Measurements from ENCODE around the gene EN2. TPM values are rescaled to one million over a fixed set of nuclear protein-coding genes. Genes with fewer than 3 reads are reported as not detected.

EN2 gene
- total RNA-seq, 2 donors from 2014 or later, result 0.27 TPM; not detected in 1

- H3K27ac ChIP-seq, result no peak overlapping the region
- H3K4me3 ChIP-seq, result no peak overlapping the region
- no peaks in the 10 kb centered on the region for H3K27me3 ChIP-seq (replicated peaks; ENCODE audit: insufficient read depth)
- ATAC-seq (ENCODE audit: insufficient number of reproducible peaks, low FRiP score, low read depth) (no peak), DNase-seq (ENCODE audit: low spot score) (no peak)
- H3K4me1 ChIP-seq (ENCODE audit: control insufficient read depth in 1 of 2, low read depth in 2 of 2), result no peaks in the 10 kb centered on the region
- no peaks in the 10 kb centered on the region for H3K9me3 ChIP-seq
- TF ChIP-seq, protein P1, sequence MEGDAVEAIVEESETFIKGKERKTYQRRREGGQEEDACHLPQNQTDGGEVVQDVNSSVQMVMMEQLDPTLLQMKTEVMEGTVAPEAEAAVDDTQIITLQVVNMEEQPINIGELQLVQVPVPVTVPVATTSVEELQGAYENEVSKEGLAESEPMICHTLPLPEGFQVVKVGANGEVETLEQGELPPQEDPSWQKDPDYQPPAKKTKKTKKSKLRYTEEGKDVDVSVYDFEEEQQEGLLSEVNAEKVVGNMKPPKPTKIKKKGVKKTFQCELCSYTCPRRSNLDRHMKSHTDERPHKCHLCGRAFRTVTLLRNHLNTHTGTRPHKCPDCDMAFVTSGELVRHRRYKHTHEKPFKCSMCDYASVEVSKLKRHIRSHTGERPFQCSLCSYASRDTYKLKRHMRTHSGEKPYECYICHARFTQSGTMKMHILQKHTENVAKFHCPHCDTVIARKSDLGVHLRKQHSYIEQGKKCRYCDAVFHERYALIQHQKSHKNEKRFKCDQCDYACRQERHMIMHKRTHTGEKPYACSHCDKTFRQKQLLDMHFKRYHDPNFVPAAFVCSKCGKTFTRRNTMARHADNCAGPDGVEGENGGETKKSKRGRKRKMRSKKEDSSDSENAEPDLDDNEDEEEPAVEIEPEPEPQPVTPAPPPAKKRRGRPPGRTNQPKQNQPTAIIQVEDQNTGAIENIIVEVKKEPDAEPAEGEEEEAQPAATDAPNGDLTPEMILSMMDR (IDR thresholded peaks at IDR 0.05), result no peak
- no peaks in the 10 kb centered on the region for H3K36me3 ChIP-seq
Measured at GRCh38 chr7:155411718-155412415, 46.1 kb upstream of the EN2 start.

GRCh38 chr7:155412416-155413253 lies 45.3 kb upstream of the EN2 start:
- TF ChIP-seq, protein P1 (IDR thresholded peaks at IDR 0.05), result no peak

DNA sequence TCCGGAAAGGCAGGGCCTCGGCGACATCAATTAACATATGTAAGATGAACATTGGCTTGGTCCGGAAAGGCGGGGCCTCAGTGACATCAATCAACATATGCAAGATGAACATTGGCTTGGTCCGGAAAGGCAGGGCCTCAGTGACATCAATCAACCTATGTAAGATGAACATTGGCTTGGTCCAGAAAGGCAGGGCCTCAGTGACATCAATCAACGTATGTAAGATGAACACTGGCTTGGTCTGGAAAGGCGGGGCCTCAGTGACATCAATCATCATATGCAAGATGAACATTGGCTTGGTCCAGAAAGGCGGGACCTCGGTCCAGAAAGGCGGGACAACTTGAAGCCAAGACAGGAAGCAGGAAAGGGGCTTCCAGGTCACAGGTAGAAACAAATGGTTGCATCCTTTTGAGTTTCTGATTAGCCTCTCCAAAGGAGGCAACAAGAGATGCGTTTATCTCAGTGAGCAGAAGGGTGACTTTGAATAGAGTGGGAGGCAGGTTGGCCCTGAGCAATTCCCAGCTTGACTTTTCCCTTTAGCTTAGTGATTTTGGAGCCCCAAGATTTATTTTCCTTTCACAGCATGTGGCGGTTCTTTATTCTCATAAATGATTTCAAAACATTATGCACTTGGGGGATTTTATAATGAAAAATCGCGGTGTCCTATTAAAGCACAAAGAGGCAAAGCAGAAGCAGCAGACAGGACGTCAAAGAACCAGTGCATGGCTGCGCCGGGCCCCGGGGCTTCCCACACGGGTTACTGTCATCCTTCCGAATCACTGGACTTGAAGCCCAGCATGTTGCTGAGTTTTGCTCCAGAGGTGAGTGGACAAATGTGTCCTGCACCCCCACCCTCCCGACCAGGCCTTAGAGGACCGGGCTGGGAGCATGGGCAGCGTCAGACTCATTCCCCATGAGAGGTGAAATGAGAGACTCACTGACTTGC lies 43.1 kb upstream of the EN2 start:
- ATAC-seq (ENCODE audit: insufficient number of reproducible peaks, low FRiP score, low read depth) (no peak), DNase-seq (ENCODE audit: low spot score) (no peak)
- no peaks in the 10 kb centered on the region for H3K9me3 ChIP-seq
- no peak overlapping the region for H3K4me3 ChIP-seq
- no peaks in the 10 kb centered on the region for H3K36me3 ChIP-seq
- H3K27ac ChIP-seq, result no peak overlapping the region
- H3K27me3 ChIP-seq (replicated peaks; ENCODE audit: insufficient read depth), result no peaks in the 10 kb centered on the region
- H3K4me1 ChIP-seq (ENCODE audit: control insufficient read depth in 1 of 2, low read depth in 2 of 2), result no peaks in the 10 kb centered on the region
- TF ChIP-seq, protein P1 (IDR thresholded peaks at IDR 0.05), result no peak

More at GRCh38 chr7:155412416-155413253, 45.3 kb upstream of the EN2 start:
- no peaks in the 10 kb centered on the region for H3K4me1 ChIP-seq (ENCODE audit: control insufficient read depth in 1 of 2, low read depth in 2 of 2)
- no peaks in the 10 kb centered on the region for H3K9me3 ChIP-seq
- H3K27me3 ChIP-seq (replicated peaks; ENCODE audit: insufficient read depth), result no peaks in the 10 kb centered on the region
- H3K4me3 ChIP-seq, result no peak overlapping the region
- ATAC-seq (ENCODE audit: insufficient number of reproducible peaks, low FRiP score, low read depth) (no peak), DNase-seq (ENCODE audit: low spot score) (no peak)
- no peaks in the 10 kb centered on the region for H3K36me3 ChIP-seq
- H3K27ac ChIP-seq, result no peak overlapping the region

- TF ChIP-seq, protein P1 (IDR thresholded peaks at IDR 0.05), result no peak
- H3K9me3 ChIP-seq, result no peaks in the 10 kb centered on the region
- no peaks in the 10 kb centered on the region for H3K4me1 ChIP-seq (ENCODE audit: control insufficient read depth in 1 of 2, low read depth in 2 of 2)
- H3K27ac ChIP-seq, result no peak overlapping the region
- no peaks in the 10 kb centered on the region for H3K27me3 ChIP-seq (replicated peaks; ENCODE audit: insufficient read depth)
- no peak for DNase-seq (ENCODE audit: low spot score)
- H3K36me3 ChIP-seq, result no peaks in the 10 kb centered on the region
- no peak for ATAC-seq (ENCODE audit: insufficient number of reproducible peaks, low FRiP score, low read depth)
- no peak overlapping the region for H3K4me3 ChIP-seq
Measured at GRCh38 chr7:155416646-155417380, 41.1 kb upstream of the EN2 start.

Data from thoracic aorta (tissue), 2 donors.